Spleen (tissue), 11 donors: ENCODE results near the gene KIDINS220. TPM values are rescaled to one million over a fixed set of nuclear protein-coding genes. Genes with fewer than 3 reads are reported as not detected.

Experiments
- DNase-seq: peaks from one replicate; pipeline ENCODE4 v3.0.0-alpha.2; 2020
- H3K27ac ChIP-seq, 8 donors: fragments of 200-600 bp; sonication (generic) in 7 of 8; 1 replicate in 4 of 8; 2 replicates in 4 of 8; pipeline versions ENCODE4 v1.5.0 to v1.8.0; 2016 to 2021; ENCODE audit warnings: inconsistent platforms in 4 of 8, mild to moderate bottlenecking in 4 of 8, moderate library complexity in 1 of 8
- H3K27me3 ChIP-seq, 7 donors: fragments of 200-600 bp; sonication (generic) in 6 of 7; replicated peaks in 1 of 7; 1 replicate in 4 of 7; 2 replicates in 3 of 7; pipeline versions ENCODE4 v1.5.0 to v1.8.0; 2016 to 2021; ENCODE audit warnings: inconsistent platforms in 3 of 7, mild to moderate bottlenecking in 1 of 7
- H3K36me3 ChIP-seq, 6 donors: fragments of 200-600 bp; sonication (generic) in 5 of 6; 1 replicate in 4 of 6; 2 replicates in 2 of 6; pipeline versions ENCODE4 v1.5.0 to v1.8.0; 2016 to 2021; ENCODE audit warnings: inconsistent platforms in 2 of 6
- H3K4me1 ChIP-seq, 6 donors: fragments of 200-600 bp; sonication (generic) in 5 of 6; 1 replicate in 3 of 6; 2 replicates in 3 of 6; pipeline versions ENCODE4 v1.5.0 to v1.8.0; 2016 to 2021; ENCODE audit warnings: inconsistent platforms in 3 of 6
- H3K4me3 ChIP-seq, 8 donors: fragments of 200-600 bp; sonication (generic) in 7 of 8; 1 replicate in 4 of 8; 2 replicates in 4 of 8; pipeline versions ENCODE4 v1.5.0 to v1.8.0; 2016 to 2021; ENCODE audit warnings: inconsistent platforms in 4 of 8, mild to moderate bottlenecking in 4 of 8, moderate library complexity in 2 of 8
- H3K9me3 ChIP-seq, 8 donors: fragments of 200-600 bp; sonication (generic) in 7 of 8; 1 replicate in 4 of 8; 2 replicates in 4 of 8; pipeline versions ENCODE4 v1.5.0 to v1.8.0; 2016 to 2021; ENCODE audit warnings: inconsistent platforms in 4 of 8
- CTCF ChIP-seq, 11 experiments: fragments of 200-600 bp in 7 of 11; fragments of 450-650 bp in 4 of 11; sonication (generic) in 4 of 11; IDR thresholded peaks in 8 of 11; conservative IDR thresholded peaks in 3 of 11; 1 replicate in 7 of 11; 2 replicates in 4 of 11; pipeline versions ENCODE4 v1.4.0 to v1.8.0; 2016 to 2021; ENCODE audit warnings: antibody characterized with exemption in 11 of 11, inconsistent platforms in 4 of 11, mild to moderate bottlenecking in 1 of 11
- POLR2A ChIP-seq, 3 donors: fragments of 450-650 bp; IDR thresholded peaks; one replicate each; pipeline ENCODE4 v1.5.1; 2017; ENCODE audit warnings: antibody characterized with exemption in 3 of 3, mild to moderate bottlenecking in 1 of 3
- POLR2AphosphoS5 ChIP-seq, 3 donors: sonication (generic); formaldehyde crosslinking; IDR thresholded peaks; one replicate each; pipeline ENCODE4 v1.5.1; 2017; ENCODE audit warnings: antibody characterized with exemption in 3 of 3
- WGBS, 5 donors: extraction: QIAGEN DNeasy Blood & Tissue Kit in 3 of 5; methylation state at CpG; one replicate each; pipeline versions ENCODE4 v1.1.5 to v1.1.7; 2013 to 2018; 5-methylcytosine and 5-hydroxymethylcytosine counted together
- intact Hi-C: fragments of 100-400 bp; cut with DNase I; formaldehyde crosslinking; loops from one replicate; pipeline ENCODE4 v1.15.0; 2023; ENCODE audit warnings: low total_unique reads
- polyA plus RNA-seq, 3 donors: library from polyadenylated mRNA; stranded (reverse); fragments of 200-250 nt; gene quantifications; one replicate each; pipeline ENCODE4 v1.2.1, GENCODE V29; 2013
- total RNA-seq, 7 donors: library from RNA; depleted of rRNA in 3 of 7; stranded (reverse); fragments of >200 nt in 3 of 7; fragmentation: NEBNext Ultra II Directional in 4 of 7; extraction: Animal tissue kit (Norgen Biotek cat#: 25700) in 4 of 7; gene quantifications; one replicate each; pipeline versions ENCODE4 v1.1.0 to v1.2.1, GENCODE V29; 2016 to 2021
- donor health status: healthy with polysubstance abuse.
- donor health status: DM: no; HTN: no; CAD: no; lungs with moderate emphysema.
- donor health status: DM: no; HTN: no; CAD: no.
- donor health status: Bipolar disorder and iron deficiency.
- donor health status: healthy.
- donor health status: DM: no; HTN: no; CAD: no.
- donor health status: DM: yes; HTN: yes; CAD: no.

The KIDINS220 gene
- total and polyA plus RNA-seq, 10 donors, result 6.0 to 84.1 (median 59.0) TPM

- Histone ChIP-seq H3K9me3 (peaks cover 0 to 10% (median 8%) of the 10 kb centered on the region in 8 donors), H3K4me1 (no peaks in the 10 kb centered on the region), H3K27me3 (peaks cover 0 to 6% (median 0%) of the 10 kb centered on the region in 7 donors), H3K27ac (no peak overlapping the region), H3K4me3 (no peak overlapping the region), H3K36me3 (peaks cover 0 to 6% (median 0%) of the 10 kb centered on the region in 6 donors)
- WGBS, 5 donors, result 75 to 89% (median 78%) methylated on average over 3 of the region's 3 CpGs
- DNase-seq, result no peak
- TF ChIP-seq POLR2AphosphoS5 (IDR thresholded peaks at IDR 0.05) (no peak), POLR2A (IDR thresholded peaks at IDR 0.05) (no peak), CTCF (IDR thresholded peaks at IDR 0.05 in 8 of 11, conservative IDR thresholded peaks at IDR 0.05 in 3 of 11) (no peak)
- intact Hi-C loops, result no loop called here
Observed at GRCh38 chr2:8720741-8721140, 116.7 kb downstream of the KIDINS220 start.

GRCh38 chr2:8719528-8719927 is 117.9 kb downstream of the KIDINS220 start:
- TF ChIP-seq POLR2A (IDR thresholded peaks at IDR 0.05) (no peak), POLR2AphosphoS5 (IDR thresholded peaks at IDR 0.05) (no peak), CTCF (IDR thresholded peaks at IDR 0.05 in 8 of 11, conservative IDR thresholded peaks at IDR 0.05 in 3 of 11) (no peak)
- 91 to 95% (median 94%) methylated on average over 3 of the region's 3 CpGs for WGBS, 5 donors
- H3K4me3 ChIP-seq, result no peak overlapping the region
- H3K4me1 ChIP-seq, result no peaks in the 10 kb centered on the region
- H3K27me3 ChIP-seq, result peaks cover 0 to 6% (median 0%) of the 10 kb centered on the region in 7 donors
- intact Hi-C loops, result no loop called here
- DNase-seq, result no peak
- no peaks in the 10 kb centered on the region for H3K36me3 ChIP-seq
- no peak overlapping the region for H3K27ac ChIP-seq
- peaks cover 0 to 18% (median 12%) of the 10 kb centered on the region in 8 donors for H3K9me3 ChIP-seq

DNA sequence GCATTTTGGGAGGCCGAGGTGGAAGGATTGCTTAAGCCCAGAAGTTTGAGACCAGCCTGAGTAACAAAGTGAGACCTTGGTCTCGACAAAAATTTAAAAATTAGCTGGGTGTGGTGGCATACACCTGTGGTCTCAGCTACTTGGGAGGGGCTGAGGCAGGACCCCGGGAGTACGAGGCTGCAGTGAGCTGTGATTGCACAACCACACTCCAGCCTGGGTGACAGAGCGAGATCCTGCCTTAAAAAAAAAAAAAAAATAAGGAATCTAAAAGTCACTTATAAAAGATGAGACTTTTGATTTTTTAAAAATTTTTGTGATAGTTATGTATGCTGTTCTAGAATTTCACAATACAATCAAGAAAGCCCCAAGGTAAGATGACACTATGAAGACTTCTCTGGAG is 122.4 kb downstream of the KIDINS220 start:
- no peak for DNase-seq
- Histone ChIP-seq H3K9me3 (peaks cover 0 to 18% (median 12%) of the 10 kb centered on the region in 8 donors), H3K27ac (no peak overlapping the region), H3K36me3 (no peaks in the 10 kb centered on the region), H3K27me3 (peaks cover 0 to 22% (median 0%) of the 10 kb centered on the region in 7 donors), H3K4me1 (no peaks in the 10 kb centered on the region), H3K4me3 (no peak overlapping the region)
- TF ChIP-seq POLR2A (IDR thresholded peaks at IDR 0.05) (no peak), POLR2AphosphoS5 (IDR thresholded peaks at IDR 0.05) (no peak), CTCF (IDR thresholded peaks at IDR 0.05 in 8 of 11, conservative IDR thresholded peaks at IDR 0.05 in 3 of 11) (no peak)
- intact Hi-C loops, result no loop called here
- 83 to 94% (median 92%) methylated on average over 5 of the region's 5 CpGs for WGBS, 5 donors

- no peak for DNase-seq
- no peaks in the 10 kb centered on the region for H3K4me1 ChIP-seq
- intact Hi-C loops, result no loop called here
- TF ChIP-seq POLR2A (IDR thresholded peaks at IDR 0.05) (no peak), CTCF (IDR thresholded peaks at IDR 0.05 in 8 of 11, conservative IDR thresholded peaks at IDR 0.05 in 3 of 11) (no peak)
- peaks cover 0 to 18% (median 12%) of the 10 kb centered on the region in 8 donors for H3K9me3 ChIP-seq
- H3K36me3 ChIP-seq, result no peaks in the 10 kb centered on the region
- 83 to 91% (median 90%) methylated on average over 7 of the region's 7 CpGs for WGBS, 5 donors
- no peak overlapping the region for H3K27ac ChIP-seq
- no peak overlapping the region for H3K4me3 ChIP-seq
- H3K27me3 ChIP-seq, result peaks cover 0 to 25% (median 0%) of the 10 kb centered on the region in 7 donors
Observed at GRCh38 chr2:8714283-8714682, 123.1 kb downstream of the KIDINS220 start.
